ENCODE results near the gene FGF19.

The FGF19 gene

DNA sequence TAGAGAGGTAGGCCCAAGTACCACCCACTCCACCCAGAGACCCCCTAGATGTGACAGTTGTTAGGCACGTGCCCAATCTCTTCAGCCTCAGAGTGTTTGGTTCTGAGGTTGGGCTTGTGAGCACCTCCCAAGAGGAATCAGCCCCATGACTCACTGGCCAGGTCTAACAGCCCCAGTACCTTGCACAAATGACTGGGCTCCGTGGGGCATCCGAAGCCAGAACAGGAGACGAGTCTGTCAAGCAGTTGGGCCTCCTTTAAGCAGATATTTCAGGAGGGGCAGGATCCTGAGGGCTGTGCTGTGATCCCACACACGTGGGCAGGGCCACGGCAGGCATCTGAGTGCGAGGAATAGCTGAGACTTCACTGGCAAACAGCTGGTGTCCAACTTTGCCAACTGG lies 29.1 kb upstream of the FGF19 start:
- Mint-ChIP-seq H3K4me1 (peaks cover 19% of the 10 kb centered on the region), H3K36me3 (ENCODE audit: low read depth) (peaks cover 8% of the 10 kb centered on the region), H3K27me3 (ENCODE audit: low read depth, poor library complexity) (peaks cover 54% of the 10 kb centered on the region), H3K9me3 (peaks cover 24% of the 10 kb centered on the region), H3K4me3 (no peak overlapping the region), H3K27ac (no peak overlapping the region)
- no peak for TF ChIP-seq CTCF (IDR thresholded peaks at IDR 0.05)
- no peak for DNase-seq

- Mint-ChIP-seq H3K4me1 (peaks cover 22% of the 10 kb centered on the region), H3K27ac (no peak overlapping the region), H3K4me3 (no peak overlapping the region), H3K27me3 (ENCODE audit: low read depth, poor library complexity) (peaks cover 61% of the 10 kb centered on the region), H3K36me3 (ENCODE audit: low read depth) (peaks cover 8% of the 10 kb centered on the region), H3K9me3 (peaks cover 19% of the 10 kb centered on the region)
- no peak for TF ChIP-seq CTCF (IDR thresholded peaks at IDR 0.05)
- no peak for DNase-seq
These were observed 27.3 kb upstream of the FGF19 start for GRCh38 chr11:69731110-69731509.

DNA sequence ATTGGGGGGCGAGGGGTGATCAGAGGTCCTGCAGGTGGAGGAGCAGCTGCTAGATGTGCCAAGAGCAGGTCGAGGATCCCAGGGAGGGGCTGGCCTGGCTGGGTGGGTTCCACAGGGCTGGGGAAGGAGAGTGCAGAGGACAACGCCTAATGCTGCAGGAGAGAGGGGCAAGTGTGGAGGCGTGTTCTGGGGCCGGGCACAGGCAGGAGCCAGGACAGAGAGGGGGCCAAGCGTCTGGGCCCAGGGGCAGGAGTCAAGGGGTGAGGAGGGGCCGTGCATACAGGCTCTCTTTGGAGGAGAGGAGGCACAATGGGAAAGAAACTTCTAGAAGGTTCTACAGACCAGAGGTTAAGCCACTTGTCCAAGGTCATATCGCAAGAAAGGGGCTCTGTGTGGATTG lies 26.7 kb upstream of the FGF19 start:
- peaks cover 19% of the 10 kb centered on the region for H3K9me3 Mint-ChIP-seq
- H3K4me3 Mint-ChIP-seq: no peak overlapping the region
- H3K27ac Mint-ChIP-seq: no peak overlapping the region
- H3K4me1 Mint-ChIP-seq: peaks cover 27% of the 10 kb centered on the region
- peaks cover 65% of the 10 kb centered on the region for H3K27me3 Mint-ChIP-seq (ENCODE audit: low read depth, poor library complexity)
- no peak for TF ChIP-seq CTCF (IDR thresholded peaks at IDR 0.05)
- DNase-seq: no peak
- peaks cover 8% of the 10 kb centered on the region for H3K36me3 Mint-ChIP-seq (ENCODE audit: low read depth)

GRCh38 chr11:69729252-69729651 lies 25.4 kb upstream of the FGF19 start:
- H3K4me1 Mint-ChIP-seq: peaks cover 27% of the 10 kb centered on the region
- H3K27me3 Mint-ChIP-seq (ENCODE audit: low read depth, poor library complexity): peaks cover 70% of the 10 kb centered on the region
- no peak for DNase-seq
- H3K4me3 Mint-ChIP-seq: no peak overlapping the region
- no peak for TF ChIP-seq CTCF (IDR thresholded peaks at IDR 0.05)
- peaks cover 5% of the 10 kb centered on the region for H3K36me3 Mint-ChIP-seq (ENCODE audit: low read depth)
- peaks cover 12% of the 10 kb centered on the region for H3K9me3 Mint-ChIP-seq
- no peak overlapping the region for H3K27ac Mint-ChIP-seq

- no peak for TF ChIP-seq CTCF (IDR thresholded peaks at IDR 0.05)
- Mint-ChIP-seq H3K36me3 (ENCODE audit: low read depth) (no peaks in the 10 kb centered on the region), H3K4me1 (peaks cover 35% of the 10 kb centered on the region), H3K4me3 (no peak overlapping the region), H3K9me3 (no peaks in the 10 kb centered on the region), H3K27me3 (ENCODE audit: low read depth, poor library complexity) (peaks cover 65% of the 10 kb centered on the region), H3K27ac (no peak overlapping the region)
- DNase-seq: no peak
These were observed 23.4 kb upstream of the FGF19 start for GRCh38 chr11:69727266-69727665.

DNA sequence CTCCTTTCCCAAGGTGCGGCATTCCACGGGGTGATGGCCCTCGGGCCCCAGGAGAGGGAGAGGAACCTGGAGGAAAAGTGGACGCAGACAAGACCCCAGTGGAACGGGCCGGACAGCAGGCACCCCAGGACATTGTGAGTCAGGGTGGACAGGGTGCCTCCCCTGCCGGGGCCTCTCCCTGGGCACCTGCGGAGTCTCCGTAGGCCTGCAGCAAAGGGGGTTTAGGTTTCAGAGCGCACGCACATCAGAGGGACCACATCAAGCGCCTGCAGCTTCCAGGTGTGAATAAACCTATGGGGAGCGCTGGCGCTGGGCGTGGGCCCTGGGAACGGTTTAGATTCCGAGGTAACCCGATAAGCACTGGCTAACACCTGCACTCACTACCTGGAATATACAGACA lies 22.7 kb upstream of the FGF19 start:
- no peak overlapping the region for H3K4me3 Mint-ChIP-seq
- no peaks in the 10 kb centered on the region for H3K9me3 Mint-ChIP-seq
- TF ChIP-seq CTCF (IDR thresholded peaks at IDR 0.05): no peak
- H3K4me1 Mint-ChIP-seq: peaks cover 40% of the 10 kb centered on the region
- no peak overlapping the region for H3K27ac Mint-ChIP-seq
- H3K27me3 Mint-ChIP-seq (ENCODE audit: low read depth, poor library complexity): peaks cover 60% of the 10 kb centered on the region
- no peaks in the 10 kb centered on the region for H3K36me3 Mint-ChIP-seq (ENCODE audit: low read depth)
- DNase-seq: no peak

All from nephron progenitor cell (in vitro differentiated cells).